HG03571 (cell line): ENCODE measurements around the gene CCT3.
"Not testable (repeated sequence)": the region's sequence is repeated elsewhere in the genome, so short reads cannot be mapped to it uniquely, and the experiment has no call there.

Source experiments
- ATAC-seq: cut with Tn5 transposase; IDR thresholded peaks from one replicate; pipeline ENCODE4 v1.9.1; 2021; ENCODE audit not compliant: unreplicated experiment

The CCT3 gene

GRCh38 chr1:156338180-156338976 lies at the start of gene CCT3, which contains the start of gene TSACC:
CCT3 (minus strand) TSS chr1:156338292; CDS start chr1:156338184, 108 bp downstream.
TSACC (plus strand) TSS chr1:156338526; CDS start chr1:156339758, 1,232 bp downstream.
- ATAC-seq = peak; percentile 85

GRCh38 chr1:156387870-156388173 lies 49.7 kb upstream of the CCT3 start:
- ATAC-seq = no peak

- no peak for ATAC-seq
These were observed 49.1 kb upstream of the CCT3 start for GRCh38 chr1:156386949-156387869.

- no peak for ATAC-seq
These were observed 48.2 kb upstream of the CCT3 start for GRCh38 chr1:156386134-156386901.

- no peak for ATAC-seq
These were observed 47.5 kb upstream of the CCT3 start for GRCh38 chr1:156385534-156386031.

GRCh38 chr1:156384658-156385057 lies 46.6 kb upstream of the CCT3 start:
- no peak for ATAC-seq

- no peak for ATAC-seq
These were observed 45.9 kb upstream of the CCT3 start for GRCh38 chr1:156384007-156384406.

- ATAC-seq = no peak
These were observed 44.9 kb upstream of the CCT3 start for GRCh38 chr1:156383023-156383422.

GRCh38 chr1:156382561-156382960 lies 44.5 kb upstream of the CCT3 start:
- ATAC-seq = no peak

- ATAC-seq = no peak
These were observed 41.5 kb upstream of the CCT3 start for GRCh38 chr1:156379420-156380165.

- no peak for ATAC-seq
These were observed 40.5 kb upstream of the CCT3 start for GRCh38 chr1:156378557-156378956.

GRCh38 chr1:156376958-156377919 lies 39.1 kb upstream of the CCT3 start:
- no peak for ATAC-seq

- no peak for ATAC-seq
These were observed 38.1 kb upstream of the CCT3 start for GRCh38 chr1:156376146-156376545.

- no peak for ATAC-seq
These were observed 35.5 kb upstream of the CCT3 start for GRCh38 chr1:156373546-156373945.

- ATAC-seq = no peak
These were observed 34.8 kb upstream of the CCT3 start for GRCh38 chr1:156372876-156373275.

- ATAC-seq = no peak
These were observed 34.1 kb upstream of the CCT3 start for GRCh38 chr1:156372265-156372586.

GRCh38 chr1:156371553-156372264 lies 33.6 kb upstream of the CCT3 start:
- no peak for ATAC-seq

- not testable (repeated sequence) for ATAC-seq
These were observed 31.7 kb upstream of the CCT3 start for GRCh38 chr1:156369685-156370286.
